ENCODE data around the gene AP1G1. TPM values are rescaled to one million over a fixed set of nuclear protein-coding genes. Genes with fewer than 3 reads are reported as not detected.

The AP1G1 gene
- total and polyA plus RNA-seq, 2 experiments from 2014 or later = 25.8 to 51.8 TPM

DNA sequence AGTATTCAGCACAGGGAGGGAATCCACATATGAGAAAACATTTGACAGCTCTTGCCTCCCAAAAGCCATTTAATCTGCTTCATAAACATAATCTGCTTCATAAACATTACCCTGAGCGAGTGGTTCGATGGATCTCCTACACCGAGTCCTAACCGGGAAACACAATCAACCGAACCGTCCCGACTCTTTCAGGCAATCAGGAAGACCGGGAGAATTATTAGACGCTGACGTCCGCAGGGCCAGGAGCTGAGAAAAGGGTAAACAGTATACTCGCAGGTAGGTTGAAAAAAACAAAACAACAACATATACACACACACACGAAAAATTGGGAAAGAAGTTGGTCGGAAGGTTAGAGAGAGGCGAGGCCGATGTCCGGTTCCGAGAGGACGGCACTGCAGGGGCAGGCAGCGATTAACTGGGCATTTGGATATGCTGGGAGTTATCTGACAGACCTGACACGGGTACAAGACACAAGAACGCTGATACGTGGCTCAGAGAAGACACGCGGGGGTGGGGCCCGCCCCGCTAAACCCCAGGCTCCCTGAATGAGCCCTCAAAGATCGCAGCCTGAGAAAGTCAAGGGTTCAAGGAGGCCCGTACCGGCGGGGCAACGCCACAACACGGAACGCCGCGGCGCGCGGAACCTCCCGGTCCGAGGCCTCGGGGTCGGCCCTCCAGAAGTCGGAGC is 585 bp downstream of the AP1G1 start:
- peaks cover 19% of the 10 kb centered on the region for H3K4me1 ChIP-seq (ENCODE audit: insufficient read depth)
- no peak for TF ChIP-seq EZH2 (IDR thresholded peaks at IDR 0.05; ENCODE audit: insufficient read depth, poor library complexity, severe bottlenecking)
- TF ChIP-seq EZH2phosphoT487 (IDR thresholded peaks at IDR 0.05; ENCODE audit: insufficient read depth, low read depth) = no peak
- H3K79me2 ChIP-seq (ENCODE audit: insufficient read depth) = peaks cover 73% of the 10 kb centered on the region
- 1% methylated on average over 42 to 44 of the region's 44 CpGs for WGBS, 2 experiments (ENCODE audit: low coverage in 1 of 2, low lambda C conversion rate in 2 of 2, missing lambda C conversion rate in 2 of 2)
- H4K20me1 ChIP-seq (ENCODE audit: insufficient read depth) = peaks cover 8% of the 10 kb centered on the region; the same call in 1 of the 2 replicates
- peak overlapping the region; percentile 90 for H3K4me2 ChIP-seq (ENCODE audit: unreplicated experiment)
- no peaks in the 10 kb centered on the region for H3K9me2 ChIP-seq (ENCODE audit: insufficient read depth)
- H3K27me3 ChIP-seq (replicated peaks; ENCODE audit: insufficient read depth) = no peaks in the 10 kb centered on the region
- peak overlapping the region; percentile 72 for H2AFZ ChIP-seq
- H3K27ac ChIP-seq = peak overlapping the region; percentile 94
- no peaks in the 10 kb centered on the region for H3K9me3 ChIP-seq (ENCODE audit: low read depth)
- peaks cover 8% of the 10 kb centered on the region; the same call in 1 of the 2 replicates for H3F3A ChIP-seq (ENCODE audit: insufficient read depth)
- peak; percentile 73 for DNase-seq
- H3K4me3 ChIP-seq = peak overlapping the region; percentile 99
- in situ Hi-C loops (cut with MboI) = no loop called here
- peak overlapping the region; percentile 100 for H3K9ac ChIP-seq
- H3K36me3 ChIP-seq (ENCODE audit: low read depth) = peaks cover 3% of the 10 kb centered on the region; the same call in 1 of the 2 replicates

DNA sequence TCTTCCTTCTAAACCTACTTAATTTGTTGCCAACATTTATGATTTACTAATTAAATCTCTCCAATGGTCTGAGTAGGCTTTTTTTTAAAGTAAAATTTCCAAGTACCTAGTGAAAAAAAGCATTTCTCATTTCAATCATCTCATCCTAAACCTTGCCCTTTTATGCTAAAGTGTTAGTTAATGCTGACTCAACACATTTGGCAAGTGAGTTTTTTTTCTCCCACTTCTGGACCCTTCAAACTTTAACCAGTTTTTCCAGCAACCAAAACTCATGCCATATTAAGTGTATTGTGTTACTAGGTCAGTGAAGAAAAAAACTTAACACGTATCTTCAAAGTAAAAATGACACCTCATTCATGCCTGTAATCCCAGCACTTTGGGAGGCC is 5.3 kb downstream of the AP1G1 start:
- Histone ChIP-seq H3K27me3 (replicated peaks; ENCODE audit: insufficient read depth) (no peaks in the 10 kb centered on the region), H4K20me1 (ENCODE audit: insufficient read depth) (peaks cover 8% of the 10 kb centered on the region; the same call in 1 of the 2 replicates), H3K36me3 (ENCODE audit: low read depth) (peaks cover 3% of the 10 kb centered on the region; the same call in 1 of the 2 replicates), H3K9me3 (ENCODE audit: low read depth) (no peaks in the 10 kb centered on the region), H3K9me2 (ENCODE audit: insufficient read depth) (no peaks in the 10 kb centered on the region), H2AFZ (no peak overlapping the region), H3K27ac (no peak overlapping the region), H3K4me1 (ENCODE audit: insufficient read depth) (peaks cover 16% of the 10 kb centered on the region), H3K9ac (no peak overlapping the region), H3F3A (ENCODE audit: insufficient read depth) (peaks cover 4% of the 10 kb centered on the region; the same call in 1 of the 2 replicates), H3K79me2 (ENCODE audit: insufficient read depth) (peaks cover 100% of the 10 kb centered on the region), H3K4me3 (no peak overlapping the region), H3K4me2 (ENCODE audit: unreplicated experiment) (no peak overlapping the region)
- in situ Hi-C loops (cut with MboI) = no loop called here
- no peak for DNase-seq
- TF ChIP-seq EZH2phosphoT487 (IDR thresholded peaks at IDR 0.05; ENCODE audit: insufficient read depth, low read depth) (no peak), EZH2 (IDR thresholded peaks at IDR 0.05; ENCODE audit: insufficient read depth, poor library complexity, severe bottlenecking) (no peak)
- 89 to 100% methylated on average over 1 of the region's 1 CpG for WGBS, 2 experiments (ENCODE audit: low coverage in 1 of 2, low lambda C conversion rate in 2 of 2, missing lambda C conversion rate in 2 of 2)

GRCh38 chr16:71796501-71797097 is 12.0 kb downstream of the AP1G1 start:
- H3K9me3 ChIP-seq (ENCODE audit: low read depth) = no peaks in the 10 kb centered on the region
- no peak for DNase-seq
- H3K79me2 ChIP-seq (ENCODE audit: insufficient read depth) = peaks cover 100% of the 10 kb centered on the region
- WGBS, 2 experiments (ENCODE audit: low coverage in 1 of 2, low lambda C conversion rate in 2 of 2, missing lambda C conversion rate in 2 of 2) = 93 to 97% methylated on average over 2 of the region's 2 CpGs
- H3K9me2 ChIP-seq (ENCODE audit: insufficient read depth) = no peaks in the 10 kb centered on the region
- TF ChIP-seq EZH2phosphoT487 (IDR thresholded peaks at IDR 0.05; ENCODE audit: insufficient read depth, low read depth) = no peak
- TF ChIP-seq EZH2 (IDR thresholded peaks at IDR 0.05; ENCODE audit: insufficient read depth, poor library complexity, severe bottlenecking) = no peak
- in situ Hi-C loops (cut with MboI) = no loop called here
- no peaks in the 10 kb centered on the region for H3K27me3 ChIP-seq (replicated peaks; ENCODE audit: insufficient read depth)
- no peak overlapping the region for H3K4me3 ChIP-seq
- H3K4me1 ChIP-seq (ENCODE audit: insufficient read depth) = peaks cover 22% of the 10 kb centered on the region
- H3K27ac ChIP-seq = no peak overlapping the region
- H2AFZ ChIP-seq = no peak overlapping the region
- peaks cover 6% of the 10 kb centered on the region; the same call in 1 of the 2 replicates for H3K36me3 ChIP-seq (ENCODE audit: low read depth)
- peaks cover 6% of the 10 kb centered on the region for H4K20me1 ChIP-seq (ENCODE audit: insufficient read depth)
- H3K4me2 ChIP-seq (ENCODE audit: unreplicated experiment) = peak overlapping the region; percentile 1
- no peak overlapping the region; the same call in 1 of the 2 replicates for H3K9ac ChIP-seq
- peaks cover 31% of the 10 kb centered on the region for H3F3A ChIP-seq (ENCODE audit: insufficient read depth)

DNA sequence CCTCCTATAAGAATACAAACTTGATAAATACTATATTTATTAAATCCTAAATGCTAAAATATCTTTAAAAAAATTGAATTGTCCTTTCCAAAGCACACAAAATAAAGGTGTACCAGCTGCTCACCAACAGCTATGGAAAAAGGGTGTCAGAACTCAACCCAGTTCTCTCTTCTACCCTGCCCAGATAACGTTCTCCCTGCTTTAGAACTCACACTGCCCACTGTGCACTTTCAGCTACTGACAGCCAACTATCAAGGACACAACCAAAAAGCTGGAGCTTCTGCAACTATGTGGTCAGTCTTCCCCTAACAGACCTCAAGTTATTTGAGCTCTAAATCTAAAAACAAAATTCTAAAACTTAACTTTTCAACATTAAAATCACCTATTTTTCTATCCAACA is 13.7 kb downstream of the AP1G1 start:
- Histone ChIP-seq H3K4me2 (ENCODE audit: unreplicated experiment) (no peak overlapping the region), H3K9ac (no peak overlapping the region), H3K27me3 (replicated peaks; ENCODE audit: insufficient read depth) (no peaks in the 10 kb centered on the region), H3K9me3 (ENCODE audit: low read depth) (no peaks in the 10 kb centered on the region), H3K4me3 (no peak overlapping the region), H3K4me1 (ENCODE audit: insufficient read depth) (peaks cover 27% of the 10 kb centered on the region), H3K9me2 (ENCODE audit: insufficient read depth) (no peaks in the 10 kb centered on the region), H3K36me3 (ENCODE audit: low read depth) (peaks cover 6% of the 10 kb centered on the region; the same call in 1 of the 2 replicates), H3F3A (ENCODE audit: insufficient read depth) (peaks cover 31% of the 10 kb centered on the region), H2AFZ (no peak overlapping the region), H4K20me1 (ENCODE audit: insufficient read depth) (peaks cover 16% of the 10 kb centered on the region), H3K27ac (no peak overlapping the region), H3K79me2 (ENCODE audit: insufficient read depth) (peaks cover 100% of the 10 kb centered on the region)
- WGBS, 2 experiments (ENCODE audit: low coverage in 1 of 2, low lambda C conversion rate in 2 of 2, missing lambda C conversion rate in 2 of 2) = 54 to 68% methylated on average over 1 of the region's 1 CpG
- in situ Hi-C loops (cut with MboI) = no loop called here
- no peak for TF ChIP-seq EZH2phosphoT487 (IDR thresholded peaks at IDR 0.05; ENCODE audit: insufficient read depth, low read depth)
- TF ChIP-seq EZH2 (IDR thresholded peaks at IDR 0.05; ENCODE audit: insufficient read depth, poor library complexity, severe bottlenecking) = no peak
- DNase-seq = no peak

All from GM23248 (cell line).